Progenitor cell of endocrine pancreas (in vitro differentiated cells): ENCODE data around the gene HEY2. TPM values are rescaled to one million over a fixed set of nuclear protein-coding genes. Genes with fewer than 3 reads are reported as not detected.

Experiments
- DNase-seq: peaks from one replicate; pipeline ENCODE4 v3.0.0; 2021; ENCODE audit warnings: low spot score; ENCODE audit not compliant: unreplicated experiment
- H3K27ac Mint-ChIP-seq: 2 replicates; pipeline ENCODE4 v1.8.0; 2021; ENCODE audit warnings: mild to moderate bottlenecking, moderate library complexity, mixed read lengths
- H3K27me3 Mint-ChIP-seq: 2 replicates; pipeline ENCODE4 v1.8.0; 2021; ENCODE audit warnings: mixed read lengths
- H3K36me3 Mint-ChIP-seq: 2 replicates; pipeline ENCODE4 v1.8.0; 2022; ENCODE audit warnings: mixed read lengths; ENCODE audit not compliant: insufficient read depth
- H3K4me1 Mint-ChIP-seq: 2 replicates; pipeline ENCODE4 v1.8.0; 2021; ENCODE audit warnings: low read depth, mixed read lengths
- H3K4me3 Mint-ChIP-seq: 2 replicates; pipeline ENCODE4 v1.8.0; 2021; ENCODE audit warnings: low read depth, mild to moderate bottlenecking, moderate library complexity, mixed read lengths
- H3K9me3 Mint-ChIP-seq: 2 replicates; pipeline ENCODE4 v1.8.0; 2021; ENCODE audit warnings: low read depth, mixed read lengths
- total RNA-seq: library from RNA; stranded (reverse); gene quantifications from 2 replicates; pipeline ENCODE4 v1.2.1, GENCODE V29; 2021
- TF ChIP-seq, protein P1 (sequence below): fragments of 200-600 bp; sonication (generic); IDR thresholded peaks from one replicate; pipeline ENCODE4 v1.5.0; 2021; ENCODE audit warnings: antibody characterized with exemption, mild to moderate bottlenecking; ENCODE audit not compliant: unreplicated experiment

Gene HEY2
- total RNA-seq, 1 donor from 2014 or later: 1.4 TPM

- TF ChIP-seq, protein P1, sequence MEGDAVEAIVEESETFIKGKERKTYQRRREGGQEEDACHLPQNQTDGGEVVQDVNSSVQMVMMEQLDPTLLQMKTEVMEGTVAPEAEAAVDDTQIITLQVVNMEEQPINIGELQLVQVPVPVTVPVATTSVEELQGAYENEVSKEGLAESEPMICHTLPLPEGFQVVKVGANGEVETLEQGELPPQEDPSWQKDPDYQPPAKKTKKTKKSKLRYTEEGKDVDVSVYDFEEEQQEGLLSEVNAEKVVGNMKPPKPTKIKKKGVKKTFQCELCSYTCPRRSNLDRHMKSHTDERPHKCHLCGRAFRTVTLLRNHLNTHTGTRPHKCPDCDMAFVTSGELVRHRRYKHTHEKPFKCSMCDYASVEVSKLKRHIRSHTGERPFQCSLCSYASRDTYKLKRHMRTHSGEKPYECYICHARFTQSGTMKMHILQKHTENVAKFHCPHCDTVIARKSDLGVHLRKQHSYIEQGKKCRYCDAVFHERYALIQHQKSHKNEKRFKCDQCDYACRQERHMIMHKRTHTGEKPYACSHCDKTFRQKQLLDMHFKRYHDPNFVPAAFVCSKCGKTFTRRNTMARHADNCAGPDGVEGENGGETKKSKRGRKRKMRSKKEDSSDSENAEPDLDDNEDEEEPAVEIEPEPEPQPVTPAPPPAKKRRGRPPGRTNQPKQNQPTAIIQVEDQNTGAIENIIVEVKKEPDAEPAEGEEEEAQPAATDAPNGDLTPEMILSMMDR: no peak
- H3K4me1 Mint-ChIP-seq: peaks cover 4% of the 10 kb centered on the region
- DNase-seq: no peak
- peaks cover 4% of the 10 kb centered on the region for H3K27me3 Mint-ChIP-seq
- H3K36me3 Mint-ChIP-seq: no peaks in the 10 kb centered on the region
- H3K9me3 Mint-ChIP-seq: no peaks in the 10 kb centered on the region
- H3K27ac Mint-ChIP-seq: no peak overlapping the region
- H3K4me3 Mint-ChIP-seq: no peak overlapping the region
These were observed 11.2 kb upstream of the HEY2 start for GRCh38 chr6:125738276-125738675.

DNA sequence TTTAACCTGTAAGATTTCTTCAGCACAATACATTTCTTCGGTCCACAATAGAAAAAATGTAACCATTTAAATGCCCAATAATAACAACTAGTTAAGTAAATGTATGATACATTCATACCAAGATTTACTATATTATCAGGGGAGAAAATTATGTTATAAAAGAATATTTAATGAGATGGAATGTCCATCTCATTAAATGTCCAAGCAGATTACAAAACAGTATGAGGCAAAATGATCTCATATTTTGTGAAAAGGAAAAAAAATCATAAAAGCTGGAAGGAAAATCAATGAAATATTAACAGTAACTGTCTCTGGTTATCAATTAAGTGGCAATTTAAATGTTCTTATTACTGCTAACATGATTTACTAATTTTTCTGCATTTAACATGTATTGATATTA is 10.1 kb upstream of the HEY2 start:
- Mint-ChIP-seq H3K4me3 (no peak overlapping the region), H3K9me3 (no peaks in the 10 kb centered on the region), H3K27me3 (peaks cover 12% of the 10 kb centered on the region), H3K36me3 (no peaks in the 10 kb centered on the region), H3K27ac (no peak overlapping the region), H3K4me1 (peaks cover 4% of the 10 kb centered on the region)
- TF ChIP-seq, protein P1: no peak
- DNase-seq: no peak

DNA sequence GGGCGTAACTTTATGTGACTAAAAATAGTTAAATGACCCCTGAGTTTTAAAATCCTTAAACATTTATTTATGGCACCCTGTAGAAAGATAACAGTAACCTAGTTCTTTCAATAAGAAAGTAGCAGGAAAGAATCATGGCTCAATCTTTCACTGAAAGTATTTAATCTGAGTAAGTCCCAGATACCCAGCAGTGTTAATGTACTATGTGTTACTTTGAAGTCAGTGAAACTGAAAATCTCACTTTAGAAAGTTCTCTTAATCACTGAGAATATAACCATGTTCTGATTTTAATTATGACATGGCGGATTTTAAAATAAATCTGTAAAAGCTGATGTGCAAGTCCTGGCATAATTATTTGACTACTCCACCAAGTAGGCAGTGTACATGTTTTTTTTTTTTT is 8.1 kb upstream of the HEY2 start:
- H3K27me3 Mint-ChIP-seq: peaks cover 29% of the 10 kb centered on the region
- peaks cover 5% of the 10 kb centered on the region for H3K4me1 Mint-ChIP-seq
- TF ChIP-seq, protein P1: no peak
- H3K4me3 Mint-ChIP-seq: no peak overlapping the region
- DNase-seq: no peak
- H3K27ac Mint-ChIP-seq: no peak overlapping the region
- H3K9me3 Mint-ChIP-seq: no peaks in the 10 kb centered on the region
- H3K36me3 Mint-ChIP-seq: no peaks in the 10 kb centered on the region

DNA sequence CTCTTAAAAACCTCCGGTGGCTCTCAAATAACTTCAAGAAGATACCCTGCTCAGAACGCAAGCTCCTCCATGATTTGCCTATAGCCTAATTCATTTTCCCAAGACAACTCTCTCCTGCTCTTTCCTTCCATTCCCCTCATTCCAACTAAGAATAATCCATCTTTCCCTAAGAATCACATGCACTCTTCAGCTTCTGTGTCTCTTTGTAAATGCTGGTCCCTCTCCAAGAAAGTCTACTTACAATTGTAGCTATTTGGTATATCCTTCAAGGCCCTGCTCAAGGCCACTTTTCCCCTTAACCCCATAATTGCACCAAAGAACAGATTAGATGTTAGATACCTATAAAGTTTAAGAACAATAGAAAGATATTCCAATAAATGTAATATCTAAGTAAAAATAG is 7.4 kb upstream of the HEY2 start:
- H3K27ac Mint-ChIP-seq: no peak overlapping the region

DNA sequence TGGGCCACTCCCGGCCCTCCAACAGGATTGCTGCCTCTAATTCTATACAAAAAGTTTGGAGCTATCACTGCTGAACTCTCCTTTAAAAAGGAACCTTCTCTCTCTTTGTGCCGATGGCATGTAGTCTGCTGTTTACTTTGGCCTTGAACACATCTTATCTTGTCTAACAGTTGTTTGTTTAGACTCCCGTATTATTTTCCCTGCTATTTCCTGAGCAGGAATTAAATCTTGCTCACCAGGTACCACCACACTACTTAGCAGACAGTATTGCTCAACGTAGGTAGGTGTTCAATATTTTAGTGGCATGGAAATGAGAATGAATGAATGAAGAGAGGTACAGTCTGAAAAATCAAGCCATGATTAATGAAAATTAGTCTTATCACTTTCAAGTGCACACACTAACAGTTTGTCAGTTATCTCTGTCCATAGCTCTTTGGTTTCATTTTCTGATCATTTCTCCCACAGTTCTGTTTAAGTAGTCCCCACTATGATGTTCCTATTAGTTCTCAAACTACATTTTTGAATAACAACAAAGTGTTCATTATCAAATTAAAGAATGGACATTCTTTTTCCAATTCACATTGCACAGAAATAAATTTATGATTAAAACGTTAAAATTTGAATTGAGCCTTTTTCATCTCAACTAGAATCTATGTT is 6.8 kb upstream of the HEY2 start:
- H3K27ac Mint-ChIP-seq: no peak overlapping the region
- no peaks in the 10 kb centered on the region for H3K9me3 Mint-ChIP-seq
- H3K27me3 Mint-ChIP-seq: peaks cover 42% of the 10 kb centered on the region
- TF ChIP-seq, protein P1: no peak
- peaks cover 10% of the 10 kb centered on the region for H3K4me1 Mint-ChIP-seq
- no peak for DNase-seq
- H3K36me3 Mint-ChIP-seq: no peaks in the 10 kb centered on the region
- H3K4me3 Mint-ChIP-seq: no peak overlapping the region

More for the DNA sequence above, 7.4 kb upstream of the HEY2 start:
- Mint-ChIP-seq H3K36me3 (no peaks in the 10 kb centered on the region), H3K27me3 (peaks cover 36% of the 10 kb centered on the region), H3K4me1 (peaks cover 10% of the 10 kb centered on the region), H3K4me3 (no peak overlapping the region), H3K9me3 (no peaks in the 10 kb centered on the region)
- TF ChIP-seq, protein P1: no peak
- no peak for DNase-seq
